IMR-90 (cell line): ENCODE data around the gene LRP1B. TPM values are rescaled to one million over a fixed set of nuclear protein-coding genes. Genes with fewer than 3 reads are reported as not detected.

Experiments used
- ATAC-seq: fragments of 200-7000 bp; cut with Tn5 transposase; 2 replicates; pipeline ENCODE4 v1.9.1; 2020; ENCODE audit warnings: low read depth, mild to moderate bottlenecking, moderate library complexity
- BruUV-seq: library from RNA; stranded (reverse); fragments of 400-500 nt; replicated peaks from 2 replicates; lab custom pipeline; 2021; lab: Mats Ljungman, UMichigan
- CTCF ChIA-PET: fragments of 300-600 bp; formaldehyde crosslinking; extraction: SDS; loops from one replicate; lab custom pipeline; 2021; ENCODE audit warnings: antibody characterized with exemption; lab: Yijun Ruan, JAX
- POLR2A ChIA-PET: fragments of 300-600 bp; sonication (Branson Sonifier 250); formaldehyde crosslinking; loops from one replicate; lab custom pipeline; 2022; ENCODE audit warnings: antibody characterized with exemption; ENCODE audit not compliant: unreplicated experiment; lab: Charles Lee
- DNase-seq: peaks from one replicate; pipeline ENCODE4 v3.0.0; 2013
- H2AFZ ChIP-seq: replicated peaks from 2 replicates; pipeline ENCODE3; 2013; ENCODE audit warnings: low read length, mild to moderate bottlenecking; ENCODE audit not compliant: poor library complexity
- H2AK5ac ChIP-seq: 2 replicates; pipeline ENCODE4 v1.6.1; 2013; ENCODE audit warnings: low read depth, low read length, inconsistent platforms
- H2AK9ac ChIP-seq: replicated peaks from 2 replicates; pipeline ENCODE3; 2013; ENCODE audit warnings: mild to moderate bottlenecking, low read depth, low read length, moderate library complexity; ENCODE audit not compliant: poor library complexity
- H2BK120ac ChIP-seq: 2 replicates; pipeline ENCODE4 v1.6.1; 2013; ENCODE audit warnings: low read depth, low read length, inconsistent platforms
- H2BK15ac ChIP-seq: 3 replicates; pipeline ENCODE4 v1.6.1; 2013; ENCODE audit warnings: low read depth, low read length, inconsistent platforms
- H2BK20ac ChIP-seq: 2 replicates; pipeline ENCODE4 v1.6.1; 2013; ENCODE audit warnings: low read depth, mild to moderate bottlenecking, inconsistent platforms, low read length, moderate library complexity
- H2BK5ac ChIP-seq: 2 replicates; pipeline ENCODE4 v1.6.1; 2013; ENCODE audit warnings: mild to moderate bottlenecking, low read depth, low read length, inconsistent platforms; ENCODE audit not compliant: poor library complexity, severe bottlenecking
- H3K14ac ChIP-seq: replicated peaks from 2 replicates; pipeline ENCODE4 v1.6.1; 2013; ENCODE audit warnings: low read depth, low read length, inconsistent platforms
- H3K18ac ChIP-seq: 2 replicates; pipeline ENCODE4 v1.6.1; 2013; ENCODE audit warnings: low read depth, low read length, control low read depth
- H3K23ac ChIP-seq: 2 replicates; pipeline ENCODE4 v1.6.1; 2013; ENCODE audit warnings: low read depth, low read length, inconsistent platforms
- H3K27ac ChIP-seq: 2 replicates; pipeline ENCODE4 v1.5.1; 2013; ENCODE audit warnings: mild to moderate bottlenecking, control low read depth, low read length; ENCODE audit not compliant: insufficient read depth
- H3K27me3 ChIP-seq: 2 replicates; pipeline ENCODE4 v1.6.1; 2013; ENCODE audit warnings: low read length; ENCODE audit not compliant: control insufficient read depth, insufficient read depth
- H3K36me3 ChIP-seq: 2 replicates; pipeline ENCODE4 v1.6.1; 2013; ENCODE audit warnings: low read length, mixed read lengths; ENCODE audit not compliant: control insufficient read depth, insufficient read depth
- H3K4ac ChIP-seq: 2 replicates; pipeline ENCODE4 v1.6.1; 2013; ENCODE audit warnings: low read depth, low read length, inconsistent platforms
- H3K4me1 ChIP-seq: 2 replicates; pipeline ENCODE4 v1.6.1; 2013; ENCODE audit warnings: low read length, mixed read lengths; ENCODE audit not compliant: control insufficient read depth, insufficient read depth
- H3K4me2 ChIP-seq: 2 replicates; pipeline ENCODE4 v1.6.1; 2013; ENCODE audit warnings: low read depth, mild to moderate bottlenecking, control low read depth, low read length, moderate library complexity
- H3K4me3 ChIP-seq: 2 replicates; pipeline ENCODE4 v1.5.1; 2013; ENCODE audit warnings: low read depth, mild to moderate bottlenecking, control low read depth, low read length, moderate library complexity; ENCODE audit not compliant: insufficient read depth
- H3K56ac ChIP-seq: 2 replicates; pipeline ENCODE4 v1.6.1; 2013; ENCODE audit warnings: low read length, inconsistent platforms; ENCODE audit not compliant: insufficient read depth; ENCODE audit errors: extremely low read depth
- H3K79me1 ChIP-seq, 2 experiments: 2 replicates each; pipeline ENCODE4 v1.6.1; 2013; ENCODE audit warnings: low read length in 2 of 2, inconsistent platforms in 1 of 2, low read depth in 1 of 2
- H3K9ac ChIP-seq: 2 replicates; pipeline ENCODE4 v1.6.1; 2013; ENCODE audit warnings: low read depth, low read length, control low read depth
- H3K9me1 ChIP-seq: 2 replicates; pipeline ENCODE4 v1.6.1; 2013; ENCODE audit warnings: low read length, inconsistent platforms; ENCODE audit not compliant: insufficient read depth
- H3K9me3 ChIP-seq: 2 replicates; pipeline ENCODE4 v1.6.1; 2013; ENCODE audit warnings: low read length; ENCODE audit not compliant: control insufficient read depth, insufficient read depth
- H4K20me1 ChIP-seq: 2 replicates; pipeline ENCODE4 v1.6.1; 2013; ENCODE audit warnings: low read length, inconsistent platforms; ENCODE audit not compliant: insufficient read depth
- H4K5ac ChIP-seq: 2 replicates; pipeline ENCODE4 v1.6.1; 2013; ENCODE audit warnings: mild to moderate bottlenecking, low read depth, low read length, control low read depth
- H4K8ac ChIP-seq, 2 experiments: 2 replicates each; pipeline ENCODE4 v1.6.1; 2013; ENCODE audit warnings: low read depth in 2 of 2, low read length in 2 of 2, control low read depth in 1 of 2, inconsistent platforms in 1 of 2
- H4K91ac ChIP-seq: 2 replicates; pipeline ENCODE4 v1.6.1; 2013; ENCODE audit warnings: low read depth, low read length, inconsistent platforms; ENCODE audit not compliant: insufficient read depth
- BHLHE40 ChIP-seq: fragments of 150-350 bp; IDR thresholded peaks from 2 replicates; pipeline ENCODE4 v1.6.1; 2016; ENCODE audit warnings: mild to moderate bottlenecking, low read depth, low read length
- FOS ChIP-seq: fragments of 150-350 bp; IDR thresholded peaks from 2 replicates; pipeline ENCODE4 v1.6.1; 2016; ENCODE audit warnings: low read depth, low read length
- NFE2L2 ChIP-seq: fragments of 150-350 bp; IDR thresholded peaks from 2 replicates; pipeline ENCODE4 v1.6.1; 2016; ENCODE audit warnings: low read depth, mild to moderate bottlenecking, low read length
- POLR2A ChIP-seq: IDR thresholded peaks from 2 replicates; pipeline ENCODE4 v1.6.1; 2012; ENCODE audit warnings: mild to moderate bottlenecking, low read depth, low read length
- RAD21 ChIP-seq: IDR thresholded peaks from 2 replicates; pipeline ENCODE4 v1.6.1; 2012; ENCODE audit warnings: low read length, improper control_type of control experiment
- SMC3 ChIP-seq: fragments of 150-350 bp; IDR thresholded peaks from 2 replicates; pipeline ENCODE4 v1.6.1; 2016; ENCODE audit warnings: low read depth, mild to moderate bottlenecking, antibody characterized with exemption, low read length, moderate library complexity
- dilution Hi-C: fragments of 300-500 bp; cut with HindIII; formaldehyde crosslinking; loops from one replicate; pipeline ENCODE4 v1.14.3; 2018; ENCODE audit warnings: low sequenced_read_pairs; ENCODE audit not compliant: unreplicated experiment
- in situ Hi-C: fragments of 300-500 bp; cut with MboI; formaldehyde crosslinking; loops from 3 replicates; pipeline ENCODE4 v1.14.3; 2019; ENCODE audit warnings: low sequenced_read_pairs, inconsistent platforms, mixed read lengths
- intact Hi-C: fragments of 100-400 bp; cut with micrococcal nuclease; formaldehyde crosslinking; loops from 2 replicates; pipeline ENCODE4 v1.10.0; 2022
- polyA plus RNA-seq, 3 experiments: library from polyadenylated mRNA; depleted of rRNA; stranded (reverse); fragments of >200 nt; gene quantifications; 2 replicates each; pipeline ENCODE4 v1.2.3, GENCODE V29; 2012; ENCODE audit warnings: low replicate concordance in 1 of 3
- total RNA-seq: library from RNA; depleted of rRNA; stranded (reverse); fragments of >200 nt; gene quantifications from 2 replicates; pipeline ENCODE4 v1.2.3, GENCODE V29; 2012
- TF ChIP-seq, protein P1 (sequence below): fragments of 150-350 bp; IDR thresholded peaks from 2 replicates; pipeline ENCODE4 v1.6.1; 2017; ENCODE audit warnings: mild to moderate bottlenecking, antibody characterized with exemption, low read length, low read depth
- TF ChIP-seq, protein P2 (sequence below): fragments of 150-350 bp; IDR thresholded peaks from 2 replicates; pipeline ENCODE4 v1.6.1; 2016; ENCODE audit warnings: low read depth, mild to moderate bottlenecking, low read length, moderate library complexity, borderline replicate concordance

Gene LRP1B
- total and polyA plus RNA-seq, 2 of the 4 experiments (the other 2 are of a cell fraction): under 0.01 to 0.02 TPM

DNA sequence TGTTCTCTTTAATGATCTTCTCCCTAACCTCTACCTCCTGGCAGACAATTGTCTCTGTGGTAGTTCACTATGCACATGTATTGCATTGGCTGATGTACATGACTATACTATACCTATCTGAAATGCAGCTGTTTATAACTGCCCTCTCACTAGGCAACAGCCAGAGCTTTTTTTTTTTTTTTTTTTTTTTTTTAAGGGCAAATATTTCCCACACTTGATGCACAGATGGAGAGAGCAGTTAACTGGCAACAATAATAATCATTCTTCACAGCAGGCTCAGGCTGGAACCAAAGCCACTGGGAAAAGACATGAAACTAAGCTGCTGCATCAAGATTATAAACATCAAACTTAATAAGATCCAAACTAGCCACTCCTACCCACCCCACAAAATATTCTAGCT is 707.7 kb downstream of the LRP1B start:
- no peak overlapping the region for H2BK15ac ChIP-seq
- no peak overlapping the region for H3K4me2 ChIP-seq
- no peak overlapping the region for H2AK9ac ChIP-seq
- H4K5ac ChIP-seq: no peak overlapping the region
- TF ChIP-seq SMC3 (no peak), POLR2A (no peak), FOS (no peak), BHLHE40 (no peak), NFE2L2 (no peak), RAD21 (no peak)
- TF ChIP-seq, protein P1, sequence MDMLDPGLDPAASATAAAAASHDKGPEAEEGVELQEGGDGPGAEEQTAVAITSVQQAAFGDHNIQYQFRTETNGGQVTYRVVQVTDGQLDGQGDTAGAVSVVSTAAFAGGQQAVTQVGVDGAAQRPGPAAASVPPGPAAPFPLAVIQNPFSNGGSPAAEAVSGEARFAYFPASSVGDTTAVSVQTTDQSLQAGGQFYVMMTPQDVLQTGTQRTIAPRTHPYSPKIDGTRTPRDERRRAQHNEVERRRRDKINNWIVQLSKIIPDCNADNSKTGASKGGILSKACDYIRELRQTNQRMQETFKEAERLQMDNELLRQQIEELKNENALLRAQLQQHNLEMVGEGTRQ: no peak
- TF ChIP-seq, protein P2, sequence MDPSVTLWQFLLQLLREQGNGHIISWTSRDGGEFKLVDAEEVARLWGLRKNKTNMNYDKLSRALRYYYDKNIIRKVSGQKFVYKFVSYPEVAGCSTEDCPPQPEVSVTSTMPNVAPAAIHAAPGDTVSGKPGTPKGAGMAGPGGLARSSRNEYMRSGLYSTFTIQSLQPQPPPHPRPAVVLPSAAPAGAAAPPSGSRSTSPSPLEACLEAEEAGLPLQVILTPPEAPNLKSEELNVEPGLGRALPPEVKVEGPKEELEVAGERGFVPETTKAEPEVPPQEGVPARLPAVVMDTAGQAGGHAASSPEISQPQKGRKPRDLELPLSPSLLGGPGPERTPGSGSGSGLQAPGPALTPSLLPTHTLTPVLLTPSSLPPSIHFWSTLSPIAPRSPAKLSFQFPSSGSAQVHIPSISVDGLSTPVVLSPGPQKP: no peak
- no peak overlapping the region for H3K14ac ChIP-seq
- ATAC-seq: no peak
- H3K27me3 ChIP-seq: no peaks in the 10 kb centered on the region
- no peak overlapping the region for H4K8ac ChIP-seq
- H3K56ac ChIP-seq: no peak overlapping the region
- ChIA-PET POLR2A (no interaction called here), CTCF (no interaction called here)
- H3K27ac ChIP-seq: no peak overlapping the region
- no peaks in the 10 kb centered on the region for H3K79me1 ChIP-seq
- dilution Hi-C loops: no loop called here
- no peak overlapping the region for H2AK5ac ChIP-seq
- no peak overlapping the region for H2BK20ac ChIP-seq
- H3K23ac ChIP-seq: no peak overlapping the region
- no peak overlapping the region for H3K9ac ChIP-seq
- no peaks in the 10 kb centered on the region for H3K4me1 ChIP-seq
- no peaks in the 10 kb centered on the region for H4K20me1 ChIP-seq
- intact Hi-C loops: no loop called here
- H3K18ac ChIP-seq: no peak overlapping the region
- no peak overlapping the region for H4K91ac ChIP-seq
- no peak overlapping the region for H3K4ac ChIP-seq
- H3K36me3 ChIP-seq: no peaks in the 10 kb centered on the region
- in situ Hi-C loops: no loop called here
- no peak overlapping the region for H2BK5ac ChIP-seq
- no peak overlapping the region for H2AFZ ChIP-seq
- H3K4me3 ChIP-seq: no peak overlapping the region
- H3K9me3 ChIP-seq: no peaks in the 10 kb centered on the region
- H3K9me1 ChIP-seq: no peaks in the 10 kb centered on the region
- H2BK120ac ChIP-seq: no peak overlapping the region
- no TSS peak for BruUV-seq
- no peak for DNase-seq
